Natural killer cell (primary cell): ENCODE data around the gene CUL5. TPM values are rescaled to one million over a fixed set of nuclear protein-coding genes. Genes with fewer than 3 reads are reported as not detected.

Source experiments
- ATAC-seq, 3 donors: fragments of 150-1000 bp in 2 of 3; fragments of 200-7000 bp in 1 of 3; cut with Tn5 transposase; 1 replicate in 1 of 3; 2 replicates in 2 of 3; pipeline ENCODE4 v1.10.0; 2021; ENCODE audit warnings: mild to moderate bottlenecking in 2 of 3, moderate library complexity in 2 of 3
- DNase-seq, 2 donors: peaks; one replicate each; pipeline versions ENCODE4 v3.0.0 to v3.0.0-alpha.2; 2013 to 2021; ENCODE audit warnings: mixed read lengths in 1 of 2
- H3K27ac ChIP-seq: one replicate; pipeline ENCODE4 v1.5.1; 2013; ENCODE audit warnings: mild to moderate bottlenecking, low read length
- H3K27me3 ChIP-seq: one replicate; pipeline ENCODE4 v1.6.1; 2013; ENCODE audit warnings: low read length; ENCODE audit not compliant: control insufficient read depth, insufficient read depth
- H3K36me3 ChIP-seq: one replicate; pipeline ENCODE4 v1.6.1; 2013; ENCODE audit warnings: low read length; ENCODE audit not compliant: control insufficient read depth, insufficient read depth
- H3K4me1 ChIP-seq: one replicate; pipeline ENCODE4 v1.6.1; 2013; ENCODE audit warnings: low read length; ENCODE audit not compliant: control insufficient read depth, insufficient read depth
- H3K4me3 ChIP-seq: one replicate; pipeline ENCODE4 v1.5.1; 2013; ENCODE audit warnings: low read length
- H3K9me3 ChIP-seq: one replicate; pipeline ENCODE4 v1.6.1; 2013; ENCODE audit warnings: low read length; ENCODE audit not compliant: control insufficient read depth, insufficient read depth
- H3K27ac Mint-ChIP-seq, 2 donors: one replicate each; pipeline ENCODE4 v1.8.0; 2022; ENCODE audit warnings: mild to moderate bottlenecking in 2 of 2, mixed read lengths in 2 of 2, moderate library complexity in 1 of 2
- H3K27me3 Mint-ChIP-seq, 2 donors: one replicate each; pipeline ENCODE4 v1.8.0; 2022; ENCODE audit warnings: low read depth in 2 of 2, mixed read lengths in 2 of 2
- H3K36me3 Mint-ChIP-seq: one replicate; pipeline ENCODE4 v1.8.0; 2022; ENCODE audit warnings: mixed read lengths
- H3K4me1 Mint-ChIP-seq, 2 donors: one replicate each; pipeline ENCODE4 v1.8.0; 2022; ENCODE audit warnings: mixed read lengths in 2 of 2
- H3K4me3 Mint-ChIP-seq: one replicate; pipeline ENCODE4 v1.8.0; 2022; ENCODE audit warnings: mild to moderate bottlenecking, moderate library complexity, mixed read lengths
- H3K9me3 Mint-ChIP-seq, 2 donors: one replicate each; pipeline ENCODE4 v1.8.0; 2022; ENCODE audit warnings: mixed read lengths in 2 of 2
- CTCF ChIP-seq: fragments of 200-600 bp; IDR thresholded peaks from one replicate; pipeline ENCODE4 v1.8.0; 2022; ENCODE audit warnings: antibody characterized with exemption
- WGBS: methylation state at CpG from one replicate; pipeline ENCODE4 v1.1.7; 2013; ENCODE audit warnings: missing lambda C conversion rate; ENCODE audit not compliant: insufficient coverage; 5-methylcytosine and 5-hydroxymethylcytosine counted together
- intact Hi-C: fragments of 100-400 bp; cut with micrococcal nuclease; formaldehyde crosslinking; loops from one replicate; pipeline ENCODE4 v1.14.2; 2022
- total RNA-seq, 4 donors: library from RNA; stranded (reverse); fragments of 120-200 nt in 1 of 4; gene quantifications; one replicate each; pipeline versions ENCODE4 v1.2.3 to v1.2.4, GENCODE V29; 2013 to 2022

The CUL5 gene
- total RNA-seq, 3 donors from 2014 or later (not counting 1 experiment from before 2014, with no cell fraction given), result 59.1 to 68.3 (median 60.2) TPM

- H3K9me3 ChIP-seq, result no peaks in the 10 kb centered on the region
- intact Hi-C loops, result no loop called here
- H3K4me1 ChIP-seq, result no peaks in the 10 kb centered on the region
- peaks cover 12% of the 10 kb centered on the region for H3K36me3 Mint-ChIP-seq
- H3K27ac Mint-ChIP-seq, result no peak overlapping the region
- no peak for TF ChIP-seq CTCF
- ATAC-seq (no peak), DNase-seq (no peak)
- no peaks in the 10 kb centered on the region for H3K27me3 ChIP-seq
- H3K27ac ChIP-seq, result no peak overlapping the region
- H3K27me3 Mint-ChIP-seq, result no peaks in the 10 kb centered on the region
- WGBS, result no CpG with 5 or more reads among the region's 2 CpGs
- peaks cover 17% of the 10 kb centered on the region for H3K36me3 ChIP-seq
- H3K9me3 Mint-ChIP-seq, result no peaks in the 10 kb centered on the region
- no peak overlapping the region for H3K4me3 ChIP-seq
- H3K4me1 Mint-ChIP-seq, result peaks cover 0 to 11% of the 10 kb centered on the region in 2 donors
- H3K4me3 Mint-ChIP-seq, result no peak overlapping the region
Observed at GRCh38 chr11:108063410-108063809, 54.7 kb downstream of the CUL5 start.

- peak overlapping the region; percentile 55 for H3K4me3 Mint-ChIP-seq
- peaks cover 12% of the 10 kb centered on the region for H3K36me3 ChIP-seq
- H3K9me3 Mint-ChIP-seq, result no peaks in the 10 kb centered on the region
- peak overlapping the region; percentile 51 for H3K27ac ChIP-seq
- peak overlapping the region; percentile 84 to 86 for H3K27ac Mint-ChIP-seq
- H3K27me3 Mint-ChIP-seq, result no peaks in the 10 kb centered on the region
- H3K9me3 ChIP-seq, result no peaks in the 10 kb centered on the region
- peaks cover 12 to 24% of the 10 kb centered on the region in 2 donors for H3K4me1 Mint-ChIP-seq
- H3K4me3 ChIP-seq, result no peak overlapping the region
- ATAC-seq, result peak; percentile 75 to 95 (median 75)
- peak in 1 of 2 donors; percentile 58 for DNase-seq
- no peak for TF ChIP-seq CTCF
- H3K27me3 ChIP-seq, result no peaks in the 10 kb centered on the region
- H3K4me1 ChIP-seq, result no peaks in the 10 kb centered on the region
- intact Hi-C loops, result no loop called here
- H3K36me3 Mint-ChIP-seq, result peaks cover 10% of the 10 kb centered on the region
Observed at GRCh38 chr11:108069947-108070346, 61.2 kb downstream of the CUL5 start.

- H3K36me3 ChIP-seq, result peaks cover 31% of the 10 kb centered on the region
- intact Hi-C loops, result no loop called here
- 100% methylated on average over 1 of the region's 1 CpG for WGBS
- Mint-ChIP-seq H3K27ac (no peak overlapping the region), H3K27me3 (no peaks in the 10 kb centered on the region), H3K4me3 (no peak overlapping the region), H3K36me3 (peaks cover 10% of the 10 kb centered on the region), H3K4me1 (peaks cover 0 to 4% of the 10 kb centered on the region in 2 donors), H3K9me3 (no peaks in the 10 kb centered on the region)
- no peak overlapping the region for H3K27ac ChIP-seq
- H3K9me3 ChIP-seq, result no peaks in the 10 kb centered on the region
- no peak for DNase-seq
- H3K27me3 ChIP-seq, result no peaks in the 10 kb centered on the region
- no peak for ATAC-seq
- no peak for TF ChIP-seq CTCF
- no peaks in the 10 kb centered on the region for H3K4me1 ChIP-seq
- no peak overlapping the region for H3K4me3 ChIP-seq
Observed at GRCh38 chr11:108084811-108085210, 76.1 kb downstream of the CUL5 start.

- Histone ChIP-seq H3K27me3 (no peaks in the 10 kb centered on the region), H3K36me3 (peaks cover 32% of the 10 kb centered on the region), H3K27ac (no peak overlapping the region), H3K9me3 (no peaks in the 10 kb centered on the region), H3K4me3 (no peak overlapping the region), H3K4me1 (no peaks in the 10 kb centered on the region)
- intact Hi-C loops, result no loop called here
- TF ChIP-seq CTCF, result no peak
- Mint-ChIP-seq H3K4me1 (peaks cover 0 to 4% of the 10 kb centered on the region in 2 donors), H3K9me3 (no peaks in the 10 kb centered on the region), H3K36me3 (peaks cover 7% of the 10 kb centered on the region), H3K27me3 (no peaks in the 10 kb centered on the region), H3K4me3 (no peak overlapping the region), H3K27ac (no peak overlapping the region)
- WGBS, result no CpG with 5 or more reads among the region's 2 CpGs
- DNase-seq (no peak), ATAC-seq (no peak)
Observed at GRCh38 chr11:108085672-108086071, 77.0 kb downstream of the CUL5 start.
